ENCODE measurements around the gene CD300LG. TPM values are rescaled to one million over a fixed set of nuclear protein-coding genes. Genes with fewer than 3 reads are reported as not detected.

The CD300LG gene
- total RNA-seq, 1 experiment from 2014 or later: not detected

GRCh38 chr17:43827596-43827995 is 19.4 kb upstream of the CD300LG start:
- H3K27ac ChIP-seq (ENCODE audit: low read depth, low read length): no peak overlapping the region
- BruUV-seq (replicated peaks): no TSS peak
- no peak overlapping the region for H3K4me2 ChIP-seq (ENCODE audit: low read length)
- no peak overlapping the region for H2AFZ ChIP-seq (ENCODE audit: low read depth, low read length, poor library complexity, severe bottlenecking)
- H3K4me1 ChIP-seq (ENCODE audit: control insufficient read depth in 1 of 2, insufficient read depth in 2 of 2, low read length in 2 of 2): peaks cover 5 to 12% of the 10 kb centered on the region in 2 experiments; a peak in 3 of 4 replicates
- no peaks in the 10 kb centered on the region for H3K27me3 ChIP-seq (ENCODE audit: insufficient read depth, low read length)
- no peaks in the 10 kb centered on the region for H3K9me3 ChIP-seq (ENCODE audit: control insufficient read depth in 1 of 2, insufficient read depth in 1 of 2, low read depth in 1 of 2, low read length in 2 of 2)
- H3K79me2 ChIP-seq (ENCODE audit: insufficient read depth, low read length): peaks cover 10% of the 10 kb centered on the region
- H3K9me2 ChIP-seq (ENCODE audit: insufficient read depth): no peaks in the 10 kb centered on the region
- H3K4me3 ChIP-seq (replicated peaks in 1 of 2; ENCODE audit: low read depth in 1 of 2, low read length in 2 of 2): no peak overlapping the region
- ChIA-PET POLR2A (no interaction called here), RAD21 (ENCODE audit: low non-redundant PET in 1 of 2, low total read pairs in 2 of 2, uncharacterized antibody in 2 of 2, unreplicated experiment in 2 of 2) (no interaction called here), CTCF (no interaction called here)
- DNase-seq (ENCODE audit: low read depth, low spot score) (no peak), ATAC-seq (no peak)
- no peaks in the 10 kb centered on the region for H4K20me1 ChIP-seq (ENCODE audit: insufficient read depth)
- TF ChIP-seq TCF7L2 (IDR thresholded peaks at IDR 0.05; ENCODE audit: borderline replicate concordance, extremely low read depth, insufficient read depth, insufficient read length) (no peak), MAX (IDR thresholded peaks at IDR 0.05) (no peak), REST (IDR thresholded peaks at IDR 0.05; ENCODE audit: low read depth) (no peak)
- H3K36me3 ChIP-seq (ENCODE audit: control insufficient read depth in 1 of 2, insufficient read depth in 2 of 2, low read length in 2 of 2): peaks cover 2 to 37% of the 10 kb centered on the region in 2 experiments; a peak in 3 of 4 replicates
- no peak overlapping the region for H3K9ac ChIP-seq (ENCODE audit: low read length)
- intact Hi-C loops (cut with micrococcal nuclease): no loop called here

- intact Hi-C loops (cut with micrococcal nuclease): no loop called here
- H3K79me2 ChIP-seq (ENCODE audit: insufficient read depth, low read length): peaks cover 10% of the 10 kb centered on the region
- no peak for TF ChIP-seq EZH2 (IDR thresholded peaks at IDR 0.05)
- TF ChIP-seq REST (IDR thresholded peaks at IDR 0.05; ENCODE audit: low read depth): no peak
- no peak for TF ChIP-seq CEBPB (IDR thresholded peaks at IDR 0.05; ENCODE audit: low read depth)
- TF ChIP-seq SIN3A (IDR thresholded peaks at IDR 0.05; ENCODE audit: low read depth): no peak
- TF ChIP-seq ELF1 (IDR thresholded peaks at IDR 0.05; ENCODE audit: borderline replicate concordance, low read depth): no peak
- no peak for TF ChIP-seq SP1 (IDR thresholded peaks at IDR 0.05; ENCODE audit: low read depth)
- no peak overlapping the region for H3K4me3 ChIP-seq (replicated peaks in 1 of 2; ENCODE audit: low read depth in 1 of 2, low read length in 2 of 2)
- ChIA-PET POLR2A (interaction anchor here (1.1 kb wide), 1 partner anchor 10 kb away, joined by 3 read pairs; no protein-coding TSS in a partner anchor), CTCF (no interaction called here), RAD21 (ENCODE audit: low non-redundant PET in 1 of 2, low total read pairs in 2 of 2, uncharacterized antibody in 2 of 2, unreplicated experiment in 2 of 2) (no interaction called here)
- H3K36me3 ChIP-seq (ENCODE audit: control insufficient read depth in 1 of 2, insufficient read depth in 2 of 2, low read length in 2 of 2): peaks cover 2 to 30% of the 10 kb centered on the region in 2 experiments; a peak in 3 of 4 replicates
- no peak for ATAC-seq
- no peak overlapping the region for H3K9ac ChIP-seq (ENCODE audit: low read length)
- no TSS peak for BruUV-seq (replicated peaks)
- no peak for DNase-seq (ENCODE audit: low read depth, low spot score)
- H3K27me3 ChIP-seq (ENCODE audit: insufficient read depth, low read length): no peaks in the 10 kb centered on the region
- H3K9me3 ChIP-seq (ENCODE audit: control insufficient read depth in 1 of 2, insufficient read depth in 1 of 2, low read depth in 1 of 2, low read length in 2 of 2): no peaks in the 10 kb centered on the region
- no peak overlapping the region for H3K27ac ChIP-seq (ENCODE audit: low read depth, low read length)
- H3K4me1 ChIP-seq (ENCODE audit: control insufficient read depth in 1 of 2, insufficient read depth in 2 of 2, low read length in 2 of 2): peaks cover 16 to 24% of the 10 kb centered on the region in 2 experiments
- H3K4me2 ChIP-seq (ENCODE audit: low read length): no peak overlapping the region
- H2AFZ ChIP-seq (ENCODE audit: low read depth, low read length, poor library complexity, severe bottlenecking): no peak overlapping the region
- no peaks in the 10 kb centered on the region for H4K20me1 ChIP-seq (ENCODE audit: insufficient read depth)
- H3K9me2 ChIP-seq (ENCODE audit: insufficient read depth): no peaks in the 10 kb centered on the region
Observed at GRCh38 chr17:43829738-43830137, 17.2 kb upstream of the CD300LG start.
